Head of caudate nucleus (tissue), 42 donors: Measurements from ENCODE around the gene NOS1AP.
A peak's percentile ranks its signal among the peaks of the same experiment; 100 is the strongest.

ENCODE experiments used
- DNase-seq, 42 donors: peaks; one replicate each; pipeline versions ENCODE4 v3.0.0 to v3.0.0-alpha.2; 2020 to 2021; ENCODE audit warnings: mixed read lengths in 7 of 42
- intact Hi-C: fragments of 100-400 bp; cut with DNase I; formaldehyde crosslinking; loops from one replicate; pipeline ENCODE4 v1.15.0; 2022

The NOS1AP gene

DNA sequence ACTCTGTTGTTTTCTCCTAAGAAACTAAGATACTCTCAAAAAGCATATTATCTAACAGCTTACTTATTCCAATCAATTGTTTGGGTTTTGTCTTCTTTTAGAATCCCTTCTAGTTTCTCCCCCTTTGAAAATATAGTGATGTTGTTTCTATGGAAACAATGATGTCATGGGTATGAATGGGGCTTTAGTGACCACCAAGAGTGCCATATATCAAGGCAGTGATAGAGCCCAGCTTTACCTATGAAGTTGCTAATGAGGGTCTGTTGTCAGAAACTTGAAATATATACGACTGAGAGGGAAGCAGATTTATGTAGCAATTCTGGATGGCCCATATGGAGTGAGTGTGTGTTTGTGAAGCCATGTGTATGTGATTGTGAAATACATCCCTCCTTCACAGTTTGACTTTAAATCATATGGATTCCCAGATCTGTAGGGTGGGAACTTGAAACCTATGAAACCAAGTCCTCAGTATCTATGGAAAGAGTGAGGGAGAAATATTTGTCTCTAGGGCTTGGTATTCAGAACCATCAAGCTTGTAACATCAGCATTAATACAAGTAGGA lies 190.5 kb downstream of the NOS1AP start:
- DNase-seq, result no peak
- intact Hi-C loops, result no loop called here

DNA sequence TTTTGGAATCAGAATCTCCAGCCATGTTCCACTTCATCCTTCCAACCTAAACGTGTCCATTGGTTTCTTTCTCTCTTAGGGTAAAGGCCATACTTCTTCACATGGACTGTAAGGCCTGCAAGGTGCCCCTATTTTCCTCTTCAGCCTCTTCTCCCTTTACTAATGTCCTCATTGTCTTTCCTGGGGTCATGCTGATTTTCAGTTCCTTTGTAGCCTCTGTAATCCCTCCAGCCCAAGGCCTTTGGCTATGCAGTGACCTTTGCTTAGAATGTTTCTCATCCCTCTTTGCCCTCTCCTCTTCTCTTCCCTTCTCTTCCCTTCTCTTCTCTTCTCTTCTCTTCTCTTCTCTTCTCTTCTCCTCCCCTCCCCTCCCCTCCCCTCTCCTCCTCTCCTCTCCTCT lies 194.6 kb downstream of the NOS1AP start:
- no peak for DNase-seq
- intact Hi-C loops, result no loop called here

DNA sequence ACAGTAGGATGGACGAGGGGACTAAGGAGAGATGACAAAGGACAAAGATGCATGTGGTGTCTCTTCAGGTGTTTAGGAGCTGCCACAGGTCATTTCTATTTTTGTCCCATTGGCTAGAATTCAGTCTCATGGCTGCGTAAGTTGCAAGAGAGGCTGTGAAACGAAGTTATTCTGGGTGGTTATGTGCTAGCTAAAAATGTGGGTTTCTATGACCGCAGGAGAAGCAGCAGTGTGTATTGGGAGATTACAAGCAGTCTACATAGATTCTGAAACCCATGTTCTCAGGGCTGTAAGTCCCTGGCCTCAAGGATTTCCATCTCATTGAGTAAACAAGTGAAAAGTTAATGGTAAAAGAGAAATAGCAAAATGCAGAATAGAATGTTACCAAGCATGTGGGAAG lies 196.5 kb downstream of the NOS1AP start:
- no peak for DNase-seq
- intact Hi-C loops, result no loop called here

DNA sequence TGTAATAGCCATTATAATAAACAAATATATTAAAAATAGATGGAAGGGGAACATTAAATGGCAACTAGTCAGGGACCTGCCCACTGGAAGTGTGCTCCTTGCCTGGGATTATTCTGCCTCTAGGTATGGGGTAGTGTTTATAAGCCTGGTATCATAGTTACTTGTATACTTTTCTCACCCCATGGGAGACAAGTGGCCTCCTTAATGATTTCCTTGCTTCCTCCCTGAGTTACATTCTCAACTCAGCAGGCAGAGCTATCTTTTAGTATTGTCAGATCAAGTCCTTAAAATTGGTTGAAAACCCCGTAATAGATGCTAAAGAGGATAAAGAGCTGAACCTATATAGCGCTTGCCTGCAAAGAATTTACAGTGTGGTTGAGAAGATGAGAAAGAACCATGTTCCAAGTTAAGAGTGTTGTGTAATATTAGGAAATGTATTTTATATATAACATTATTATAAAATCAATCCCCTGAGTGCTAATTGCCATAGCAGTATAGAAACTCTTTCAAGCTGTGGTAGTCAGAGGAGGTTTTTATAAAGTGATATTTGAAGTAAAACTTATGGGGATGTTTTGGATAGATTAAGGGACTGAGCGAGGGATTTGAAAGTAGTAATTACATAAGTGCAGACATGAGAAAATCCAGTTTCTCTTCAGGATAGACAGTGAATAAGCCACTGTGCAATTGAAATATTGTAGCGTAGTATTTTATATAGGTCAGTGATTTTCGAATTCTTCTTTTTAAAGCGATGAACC lies 200.7 kb downstream of the NOS1AP start:
- no peak for DNase-seq
- intact Hi-C loops, result no loop called here

DNA sequence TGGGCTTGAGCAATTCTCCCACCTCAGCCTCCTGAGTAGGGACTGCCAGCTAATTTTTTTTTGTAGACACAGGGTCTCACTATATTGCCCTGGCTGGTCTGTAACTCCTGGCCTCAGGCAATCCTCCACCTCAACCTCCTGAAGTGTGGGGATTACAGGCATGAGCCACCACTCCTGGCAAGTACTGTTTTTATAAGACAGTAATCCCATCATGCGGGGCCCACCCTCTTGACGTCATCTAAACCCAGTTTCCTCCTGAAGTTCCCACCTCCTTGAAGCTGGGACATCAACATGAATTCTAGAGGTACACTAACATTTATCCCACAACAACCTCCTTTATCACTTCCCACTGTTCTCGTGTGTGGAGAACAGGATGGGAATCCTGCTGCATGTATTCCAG lies 202.5 kb downstream of the NOS1AP start:
- DNase-seq, result no peak
- intact Hi-C loops, result no loop called here

DNA sequence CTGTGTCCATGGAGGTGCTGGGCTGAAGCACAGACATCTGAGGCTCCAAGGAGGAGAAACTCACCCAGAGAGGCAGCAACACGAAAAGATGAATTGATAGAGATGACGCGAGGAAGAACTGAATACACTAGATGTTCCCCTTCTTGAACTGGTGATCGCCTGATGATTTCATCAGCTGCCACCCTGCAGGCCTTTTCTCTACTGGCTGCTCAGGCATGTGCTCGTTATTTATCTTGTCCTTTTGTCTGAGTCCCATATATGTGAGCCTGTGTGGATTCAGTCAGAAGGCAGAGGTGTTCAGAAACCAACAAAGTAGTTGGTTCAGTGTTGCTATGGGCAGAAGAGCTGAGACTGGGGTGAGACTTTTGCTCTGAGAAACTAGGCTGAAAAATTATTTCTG lies 202.9 kb downstream of the NOS1AP start:
- intact Hi-C loops, result no loop called here
- no peak for DNase-seq

DNA sequence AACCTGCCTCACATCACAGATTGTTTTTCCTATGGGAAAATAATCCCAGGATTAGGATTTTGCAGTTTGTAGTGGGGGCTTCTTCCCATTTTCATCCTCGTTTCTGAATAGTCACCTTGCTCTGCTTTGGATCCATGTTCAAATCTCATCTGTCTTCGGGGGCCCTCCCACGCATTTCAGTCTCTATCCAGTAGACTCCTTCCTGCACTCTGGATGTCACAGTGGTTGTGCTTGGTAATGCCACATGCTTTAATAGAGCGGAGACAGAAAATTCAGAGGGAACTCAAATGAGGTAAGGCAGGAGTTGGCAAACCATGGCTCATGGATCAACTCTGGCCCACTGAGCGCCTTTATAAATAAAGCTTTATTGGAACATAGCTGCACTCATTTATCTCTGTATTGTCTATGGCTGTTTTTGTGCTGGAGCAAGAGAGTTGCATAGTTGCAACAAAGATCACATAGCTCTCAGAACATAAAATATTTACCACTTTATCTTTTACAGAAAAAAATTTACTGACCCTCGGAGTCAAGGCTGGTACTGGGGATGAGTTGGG lies 206.2 kb downstream of the NOS1AP start:
- intact Hi-C loops, result loop anchor here (5.0 kb wide), 1 partner anchor 218 kb away; no protein-coding TSS in a partner anchor
- no peak for DNase-seq

DNA sequence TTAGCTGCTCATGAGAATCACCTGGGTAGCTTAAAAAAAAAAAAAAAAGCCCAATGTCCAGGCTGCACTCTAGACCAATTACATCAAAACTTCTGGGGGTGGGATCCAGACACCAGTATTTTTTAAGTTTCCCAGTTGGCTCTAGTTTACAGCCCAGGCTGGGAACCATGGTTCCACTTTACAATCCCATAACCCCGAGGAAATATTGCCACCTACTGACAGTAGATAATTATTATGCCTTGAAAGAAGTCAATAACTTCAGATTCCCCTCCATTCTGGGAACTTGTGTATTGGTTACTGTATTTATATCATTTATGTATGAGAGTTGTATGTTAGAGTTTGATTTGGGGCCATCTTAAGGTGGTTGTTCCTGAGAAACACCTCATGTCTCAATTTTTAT lies 207.0 kb downstream of the NOS1AP start:
- intact Hi-C loops, result loop anchor here (5.0 kb wide), 1 partner anchor 219 kb away; no protein-coding TSS in a partner anchor
- peak in 3 of 42 donors; percentile 9 to 31 (median 19) for DNase-seq

DNA sequence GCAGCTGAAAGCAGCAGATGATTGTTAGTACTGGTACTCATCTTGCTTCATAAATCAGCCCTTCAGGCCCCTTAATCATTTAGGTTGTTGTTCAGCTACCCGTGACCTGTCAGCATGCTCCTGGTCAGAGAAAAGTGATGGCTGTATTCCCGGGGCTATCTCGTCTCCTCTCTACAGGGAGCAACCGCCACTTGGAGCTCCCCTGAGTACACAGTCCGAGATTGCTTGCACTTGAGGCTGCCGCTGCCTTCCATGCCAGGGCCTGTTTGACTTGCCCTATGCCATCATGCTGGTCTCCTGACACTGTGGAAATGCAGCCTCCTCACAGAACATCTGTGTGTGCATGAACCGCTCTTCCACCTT lies 209.6 kb downstream of the NOS1AP start:
- no peak for DNase-seq
- intact Hi-C loops, result loop anchor here (5.0 kb wide), 1 partner anchor 222 kb away; no protein-coding TSS in a partner anchor

DNA sequence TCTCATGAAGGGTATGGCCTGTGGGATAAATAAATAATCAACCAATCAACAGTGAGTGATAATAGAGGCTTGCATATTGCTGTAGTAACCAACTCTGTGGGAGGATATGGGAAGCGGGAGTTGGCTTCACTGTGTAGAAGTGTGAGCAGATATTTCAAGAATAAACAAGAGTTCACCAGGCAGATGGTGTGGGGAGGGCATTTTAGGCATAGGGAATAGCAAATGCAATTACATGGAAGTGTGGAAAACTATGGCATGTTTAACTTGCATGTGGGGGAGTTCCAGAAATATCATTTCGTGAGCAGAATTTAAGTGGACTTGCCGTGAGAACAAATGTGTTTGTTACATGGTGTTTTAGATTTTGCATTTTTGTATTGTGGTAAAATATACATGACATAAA lies 211.9 kb downstream of the NOS1AP start:
- DNase-seq, result no peak
- intact Hi-C loops, result no loop called here

DNA sequence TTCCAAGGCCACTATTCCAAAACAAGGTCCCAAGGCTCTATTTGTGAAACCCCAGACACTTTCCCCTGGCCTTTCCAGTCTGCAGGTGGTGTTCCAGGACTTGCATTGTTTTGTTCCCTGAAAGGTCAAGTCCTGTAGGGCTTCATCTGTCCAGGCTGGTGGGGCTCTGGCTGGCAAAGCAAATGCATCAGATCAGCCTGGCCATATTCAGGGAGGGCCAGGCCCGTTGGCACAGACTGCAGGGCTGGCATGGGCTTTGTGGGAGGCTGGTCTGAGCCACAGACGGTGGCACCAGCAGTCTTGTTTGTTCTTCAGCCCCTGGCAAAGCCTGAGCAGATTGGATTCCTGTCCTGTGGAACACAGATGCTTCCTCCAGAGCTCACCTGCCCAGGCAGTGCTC lies 214.2 kb downstream of the NOS1AP start:
- DNase-seq, result peak in 10 of 42 donors; percentile 5 to 26 (median 16)
- intact Hi-C loops, result no loop called here

DNA sequence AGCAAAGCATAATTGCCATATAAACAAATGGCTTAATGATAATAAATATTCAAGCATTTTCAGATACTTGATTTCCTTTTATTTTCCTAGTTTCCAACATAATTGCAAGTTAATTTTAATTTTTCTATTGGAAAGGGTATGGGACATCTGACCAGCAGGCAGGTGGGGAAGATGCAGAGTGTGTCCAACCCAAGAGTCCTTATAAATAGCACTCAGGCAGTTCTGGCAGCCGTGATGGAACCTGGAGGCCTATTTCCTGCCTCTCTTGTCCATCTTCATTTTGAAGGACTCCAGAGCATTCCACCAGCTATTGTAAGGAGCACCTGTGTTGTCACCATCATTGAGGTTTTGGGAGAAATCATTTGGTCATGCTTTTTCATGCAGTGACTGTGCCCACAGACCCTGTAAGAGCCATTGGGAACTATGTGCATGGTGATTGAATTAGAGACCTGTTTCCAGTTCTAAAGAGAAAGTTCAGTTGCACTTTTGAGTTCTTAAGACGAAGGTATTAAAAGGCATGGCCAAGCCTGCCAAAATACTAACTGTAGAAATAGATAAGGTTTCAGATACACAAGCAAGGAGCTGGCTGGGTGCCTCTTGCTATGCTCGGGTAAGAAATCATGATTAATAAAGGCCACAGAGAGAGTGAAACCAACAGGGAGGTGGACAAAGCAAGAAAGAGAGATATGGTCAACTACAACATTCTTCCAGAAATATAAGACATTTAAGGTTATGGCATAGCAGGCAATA lies 214.9 kb downstream of the NOS1AP start:
- DNase-seq, result no peak
- intact Hi-C loops, result no loop called here

DNA sequence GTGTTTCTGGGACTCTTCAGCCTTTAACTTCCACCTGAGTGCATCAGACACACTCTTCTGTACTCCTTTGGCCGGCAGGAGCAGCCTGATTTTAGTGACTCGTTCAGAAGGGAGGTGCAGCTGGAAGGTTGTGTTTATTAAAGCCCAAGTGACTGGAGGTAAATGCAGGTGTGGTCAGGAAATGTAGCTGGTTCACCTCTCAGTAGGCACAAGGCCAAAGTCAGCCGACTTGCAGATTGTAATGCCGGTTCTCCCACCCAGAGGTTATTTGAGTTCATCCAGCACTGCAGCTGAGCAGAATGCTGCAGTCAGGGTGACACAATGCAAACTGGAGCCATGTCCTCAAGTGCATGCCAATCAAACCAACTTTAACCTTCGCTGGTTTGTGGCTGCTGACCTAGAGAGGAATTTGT lies 215.7 kb downstream of the NOS1AP start:
- intact Hi-C loops, result no loop called here
- DNase-seq, result no peak

DNA sequence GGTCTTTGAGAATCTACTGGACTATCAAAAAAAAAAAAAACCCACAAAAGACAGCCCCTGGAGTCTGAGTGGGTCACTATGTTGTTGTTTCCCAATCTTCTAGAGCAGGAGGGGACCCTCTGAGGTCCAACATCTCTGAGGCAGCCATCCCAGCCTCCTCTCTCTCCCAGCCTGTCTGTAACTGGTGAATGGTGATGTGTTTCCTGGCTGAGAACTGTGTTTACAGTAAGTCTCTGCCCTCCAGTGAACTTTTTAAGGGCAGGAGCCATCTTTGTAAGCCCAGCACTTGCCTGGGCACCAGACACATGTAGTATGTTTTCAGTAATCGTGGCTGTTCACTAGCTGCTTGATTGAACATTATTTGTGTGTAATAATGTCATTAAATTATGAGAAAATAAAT lies 221.5 kb downstream of the NOS1AP start:
- intact Hi-C loops, result no loop called here

DNA sequence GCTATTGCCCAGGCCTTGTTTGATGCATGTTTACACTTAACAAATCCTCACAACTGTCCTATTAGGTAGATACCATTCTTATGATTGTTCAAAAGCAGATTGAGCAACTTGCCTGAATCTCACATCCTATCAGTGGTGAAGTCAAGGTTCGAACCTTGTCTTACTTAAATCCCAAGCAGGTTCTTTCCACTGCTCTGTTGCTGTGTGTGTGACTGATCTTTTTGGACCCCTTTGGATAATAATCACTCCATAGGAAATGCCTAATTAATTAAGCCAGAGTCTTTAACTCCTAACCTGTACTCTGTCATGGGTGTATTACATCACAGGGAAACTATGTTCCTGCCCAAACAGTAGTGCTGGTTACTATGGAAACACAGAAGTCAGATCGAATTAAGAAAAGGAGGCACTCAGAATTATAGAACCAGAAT lies 222.9 kb downstream of the NOS1AP start:
- intact Hi-C loops, result no loop called here
- DNase-seq, result no peak

More for the DNA sequence above, 221.5 kb downstream of the NOS1AP start:
- no peak for DNase-seq

DNA sequence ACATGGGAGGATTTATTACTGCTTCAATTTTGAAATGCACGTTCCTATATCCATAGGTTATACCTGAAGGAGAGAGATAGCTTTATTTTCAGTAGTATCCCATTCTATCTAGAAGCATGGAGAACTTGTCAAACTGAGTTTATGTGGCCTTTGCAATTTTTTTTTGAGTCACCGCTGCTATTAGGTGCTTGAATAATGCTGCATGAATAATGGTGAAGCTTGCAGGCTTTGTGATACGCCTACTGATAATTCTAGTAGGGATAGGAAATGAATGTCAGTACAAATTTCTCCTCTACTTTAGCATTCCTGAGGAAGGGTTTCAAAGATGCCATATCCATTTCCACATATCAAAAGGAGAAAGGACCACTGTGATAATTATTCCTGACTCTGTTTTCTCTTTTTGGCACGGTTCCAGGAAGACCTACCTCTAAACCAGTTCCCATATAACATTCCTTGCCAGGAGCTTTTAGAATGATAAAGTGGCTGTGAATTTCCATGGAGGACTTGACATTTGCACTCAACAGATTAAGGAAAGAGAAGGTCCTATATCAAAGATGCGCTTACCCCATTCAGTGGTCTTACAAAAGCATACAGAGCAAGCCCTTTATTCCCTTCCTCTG lies 223.7 kb downstream of the NOS1AP start:
- DNase-seq, result peak in 3 of 42 donors; percentile 16 to 35 (median 18)
- intact Hi-C loops, result no loop called here

DNA sequence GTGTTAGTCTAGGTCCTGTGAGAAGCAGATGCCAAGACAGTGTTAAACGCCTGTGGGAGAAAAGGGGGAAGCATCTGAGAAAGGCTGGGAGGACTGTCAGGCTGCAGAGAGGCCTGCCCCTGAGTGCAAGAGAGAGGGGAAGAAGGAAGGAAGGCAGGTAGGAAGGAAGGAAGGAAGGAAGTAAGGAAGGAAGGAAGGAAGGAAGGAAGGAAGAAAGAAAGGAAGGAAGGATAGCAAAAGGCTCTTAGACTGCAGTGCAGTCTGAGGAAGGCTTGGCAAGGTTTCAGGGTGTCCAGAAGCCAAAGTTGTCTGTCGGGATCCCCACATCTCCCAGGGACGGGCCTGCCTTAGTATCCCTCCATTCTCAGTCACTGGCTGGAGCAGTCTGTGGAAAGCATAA lies 224.5 kb downstream of the NOS1AP start:
- no peak for DNase-seq
- intact Hi-C loops, result no loop called here

DNA sequence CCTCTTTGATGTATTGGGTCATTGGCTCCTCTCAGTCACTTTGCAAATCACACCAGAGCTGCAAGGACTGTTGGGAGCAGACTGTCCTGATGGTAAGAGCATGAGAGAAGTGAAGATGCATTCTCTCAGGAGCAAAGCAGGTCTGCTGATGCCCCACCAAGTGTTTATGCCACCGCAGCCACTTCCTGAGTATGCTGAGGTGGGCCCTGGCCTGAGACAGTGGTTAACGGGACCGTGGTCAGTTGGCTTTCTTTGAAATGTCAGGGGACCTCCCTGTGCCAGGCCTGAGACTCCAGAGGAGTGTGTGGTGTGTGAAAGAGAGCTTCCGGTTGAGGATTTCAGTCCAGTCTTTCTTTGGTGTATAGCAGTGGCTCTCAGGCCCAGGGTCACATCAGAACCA lies 227.7 kb downstream of the NOS1AP start:
- DNase-seq, result no peak
- intact Hi-C loops, result no loop called here

DNA sequence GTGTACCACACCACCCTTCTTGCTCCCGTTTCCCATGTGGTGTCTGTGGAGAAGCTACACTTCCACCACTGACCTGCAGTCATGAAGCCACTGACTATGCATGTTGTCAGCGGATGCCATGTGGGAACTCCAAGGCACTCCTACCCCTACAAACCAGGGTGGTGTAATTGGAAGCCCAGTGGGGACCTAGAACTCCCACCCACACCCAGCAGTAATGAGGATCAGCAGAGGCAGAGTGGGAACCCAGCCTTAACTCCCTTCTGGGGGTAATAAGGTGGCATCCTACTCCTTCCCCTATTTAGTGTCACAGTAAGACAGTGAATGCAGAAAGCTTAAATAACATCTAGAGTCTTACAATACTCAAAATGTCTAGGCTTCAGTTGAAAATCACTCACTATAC lies 228.8 kb downstream of the NOS1AP start:
- DNase-seq, result no peak
- intact Hi-C loops, result no loop called here

DNA sequence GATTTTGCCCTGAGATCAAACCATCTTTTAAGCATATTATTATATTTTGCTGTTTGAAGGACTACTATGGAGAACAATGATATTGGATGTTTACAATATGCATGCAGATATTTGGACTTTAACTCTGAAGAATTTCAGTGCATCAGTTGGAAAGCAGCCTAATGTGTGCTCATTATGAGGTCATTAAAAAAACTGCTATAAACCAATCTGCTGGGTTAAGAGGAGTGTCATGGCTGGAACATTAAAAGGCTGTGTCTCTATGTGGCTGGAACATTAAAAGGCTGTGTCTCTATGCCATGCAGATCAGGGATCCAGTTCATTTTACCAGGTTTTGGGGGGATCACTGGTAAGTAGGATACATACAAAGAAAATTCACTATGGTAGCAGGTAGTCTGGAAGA lies 229.5 kb downstream of the NOS1AP start:
- intact Hi-C loops, result no loop called here
- no peak for DNase-seq
